GM19372 (cell line): ENCODE measurements around the gene VBP1.
"Not testable (repeated sequence)": the region's sequence is repeated elsewhere in the genome, so short reads cannot be mapped to it uniquely, and the experiment has no call there.

Experiments
- ATAC-seq: cut with Tn5 transposase; IDR thresholded peaks from one replicate; pipeline ENCODE4 v1.9.1; 2021; ENCODE audit warnings: mild to moderate bottlenecking, low read depth, moderate library complexity; ENCODE audit not compliant: unreplicated experiment

VBP1 gene

DNA sequence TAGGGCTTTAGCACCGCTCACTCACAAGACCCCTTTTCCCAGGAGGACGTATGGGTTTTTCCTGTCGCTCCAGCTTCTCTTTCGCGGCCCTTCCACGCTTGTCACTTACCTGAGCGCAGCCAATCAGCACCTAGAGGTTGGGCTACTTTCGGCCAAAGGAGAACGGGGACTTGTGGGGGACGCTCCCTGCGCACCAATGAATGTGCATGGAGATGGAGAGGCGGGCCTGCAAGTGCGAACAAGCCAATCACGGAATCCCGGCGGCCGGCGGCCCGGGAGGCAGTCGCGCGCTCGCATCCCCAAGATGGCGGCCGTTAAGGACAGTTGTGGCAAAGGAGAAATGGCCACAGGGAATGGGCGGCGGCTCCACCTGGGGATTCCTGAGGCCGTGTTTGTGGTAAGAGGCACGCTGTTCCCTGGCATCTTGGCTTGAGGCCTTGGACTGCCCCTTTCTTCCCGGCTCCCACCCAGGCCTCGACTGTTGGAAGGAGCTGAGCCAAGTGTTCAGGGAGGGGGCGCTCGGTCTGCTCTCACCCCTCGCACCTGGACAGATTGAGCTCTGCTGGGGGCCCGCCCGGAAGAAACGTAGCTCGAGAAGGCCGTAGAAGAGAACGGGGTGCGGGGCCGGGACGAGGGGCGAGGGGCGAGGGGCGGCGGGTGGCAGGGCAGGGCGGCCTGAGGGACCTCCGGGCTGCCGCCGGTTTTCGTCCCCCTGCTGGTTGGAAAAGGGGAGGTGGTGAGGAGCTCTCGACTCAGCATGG lies at the start of gene VBP1:
VBP1 (plus strand) TSS at position 282 of the 761 bp plus-strand sequence; CDS start at position 305, 23 bp downstream.
- ATAC-seq: peak; percentile 98

- ATAC-seq: no peak
Observed at GRCh38 chrX:155169881-155170280, 46.4 kb upstream of the VBP1 start.

DNA sequence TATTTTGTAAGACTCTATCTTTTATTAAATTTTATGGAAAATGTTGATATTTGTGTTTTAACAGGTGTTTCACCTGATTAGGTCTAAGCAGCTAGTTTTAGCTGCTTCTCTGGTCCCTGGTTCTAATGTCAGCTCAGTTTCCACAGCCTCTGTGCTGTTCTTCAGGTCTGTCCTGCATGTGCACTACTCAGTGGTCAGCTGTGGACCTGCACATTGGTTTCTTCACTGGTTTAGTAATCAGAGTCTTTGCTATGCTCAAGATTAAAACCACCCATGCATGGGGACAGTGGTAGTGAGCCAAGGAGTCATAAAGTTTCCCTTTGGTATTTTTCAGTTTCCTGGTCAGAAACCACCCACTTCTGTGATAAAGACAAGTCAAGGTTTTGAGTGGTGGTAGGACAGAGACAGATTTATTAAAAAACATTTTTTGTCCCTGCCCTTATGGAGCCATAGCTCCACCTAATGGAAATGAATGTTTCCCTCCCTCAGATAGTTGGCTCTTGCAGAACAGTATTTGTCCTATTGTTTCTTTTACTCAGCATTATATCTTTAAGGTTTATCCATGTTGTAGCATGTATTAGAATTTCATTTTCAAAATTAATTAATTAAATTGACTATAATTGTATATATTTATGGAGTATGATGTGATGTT lies 36.8 kb upstream of the VBP1 start:
- ATAC-seq: no peak

DNA sequence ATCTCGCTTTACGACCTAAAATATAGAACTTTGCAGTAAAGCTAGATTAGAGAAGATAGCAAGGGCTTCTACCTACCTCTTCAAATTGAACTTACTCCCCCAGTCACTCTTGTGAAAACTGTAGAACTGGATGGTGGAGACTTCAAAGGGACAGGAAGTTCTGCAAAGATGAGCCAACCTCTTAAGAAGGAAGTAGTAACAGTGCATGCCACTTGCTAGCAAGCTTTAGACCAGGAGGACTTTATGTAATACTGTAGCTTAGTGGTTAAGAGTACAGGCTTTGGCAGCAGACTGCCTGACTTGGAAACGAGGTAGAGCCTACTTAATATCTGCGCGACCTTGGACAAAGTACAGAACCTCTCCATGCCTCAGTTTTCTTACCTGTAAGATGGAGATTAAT lies 27.5 kb upstream of the VBP1 start:
- no peak for ATAC-seq

- ATAC-seq: no peak
Observed at GRCh38 chrX:155211208-155211607, 5.1 kb upstream of the VBP1 start.

GRCh38 chrX:155213731-155214130 lies 2.5 kb upstream of the VBP1 start:
- ATAC-seq: no peak

DNA sequence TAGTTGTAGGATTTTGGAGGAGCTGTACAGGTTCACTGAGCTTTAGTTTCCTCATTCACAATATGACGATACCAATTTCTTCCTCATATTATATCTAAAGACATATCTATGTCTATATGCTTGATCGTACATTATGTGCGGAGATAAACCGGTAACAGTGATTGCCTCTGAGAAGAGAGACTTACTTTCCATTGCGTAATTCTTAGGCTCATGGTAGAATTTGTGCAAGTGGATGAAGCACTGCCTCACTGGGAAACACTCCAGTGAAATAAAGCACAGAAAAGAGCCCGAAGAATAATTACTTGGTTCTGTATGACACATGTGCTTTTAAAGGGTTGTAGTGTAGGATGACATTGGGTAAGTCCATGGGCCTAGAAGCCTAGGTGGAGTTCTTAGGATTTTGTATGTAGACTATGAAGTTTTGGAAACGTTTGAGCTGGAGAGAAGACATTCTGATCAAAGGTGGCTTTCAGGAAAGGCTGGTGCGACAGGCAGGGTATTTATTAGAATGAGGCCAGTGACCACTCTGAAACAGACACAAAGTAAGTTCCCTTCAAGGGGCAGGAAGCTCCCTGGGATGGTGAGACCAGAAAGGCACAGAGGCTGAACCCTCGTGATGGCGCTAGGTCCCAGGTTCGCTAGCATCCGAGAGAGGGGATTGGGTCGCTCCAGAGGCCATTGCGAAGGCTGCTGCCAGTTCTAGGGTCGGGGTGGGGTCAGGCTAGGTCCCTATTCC lies 649 bp upstream of the VBP1 start:
- ATAC-seq: peak; percentile 35

- ATAC-seq: no peak
Observed at GRCh38 chrX:155216940-155217440, 730 bp downstream of the VBP1 start.

DNA sequence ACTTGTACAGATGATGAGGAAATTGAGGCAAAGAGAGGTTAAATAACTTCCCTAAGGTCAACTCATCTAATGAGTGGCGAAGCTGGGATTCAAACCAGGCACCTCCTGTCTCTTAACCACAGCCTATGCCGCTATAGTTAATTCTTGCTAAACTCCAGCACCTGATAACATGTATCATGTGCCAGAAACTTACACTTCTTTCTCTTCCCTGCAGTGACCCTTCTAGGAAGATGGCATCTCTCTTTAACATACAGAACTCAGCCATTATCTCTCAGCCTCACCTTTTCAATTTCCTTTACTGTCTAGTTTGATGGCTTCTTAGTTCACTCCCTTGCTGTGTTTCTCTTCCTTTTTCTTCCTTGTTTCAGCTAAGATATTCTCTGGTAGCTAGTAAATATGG lies 2.5 kb downstream of the VBP1 start:
- ATAC-seq: no peak

DNA sequence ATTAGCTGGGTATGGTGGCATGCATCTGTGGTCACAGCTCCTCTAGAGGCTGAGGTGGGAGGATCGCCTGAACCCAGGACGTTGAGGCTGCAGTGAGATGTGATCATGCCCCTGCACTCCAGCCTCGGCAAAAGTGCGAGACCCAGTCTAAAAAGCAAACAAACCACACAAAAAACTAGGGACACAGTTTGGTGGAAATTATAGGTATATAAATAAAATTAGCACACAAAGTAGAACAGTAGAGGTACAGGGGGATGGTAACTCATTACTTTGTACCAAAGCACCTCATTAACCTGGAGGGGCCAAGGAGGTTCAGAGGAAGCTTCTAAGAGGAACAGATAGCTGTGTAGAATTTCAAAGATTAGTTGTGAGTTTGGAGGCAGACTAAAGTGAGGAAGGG lies 5.1 kb downstream of the VBP1 start:
- ATAC-seq: no peak

- ATAC-seq: not testable (repeated sequence)
Observed at GRCh38 chrX:155223746-155224145, 7.5 kb downstream of the VBP1 start.

DNA sequence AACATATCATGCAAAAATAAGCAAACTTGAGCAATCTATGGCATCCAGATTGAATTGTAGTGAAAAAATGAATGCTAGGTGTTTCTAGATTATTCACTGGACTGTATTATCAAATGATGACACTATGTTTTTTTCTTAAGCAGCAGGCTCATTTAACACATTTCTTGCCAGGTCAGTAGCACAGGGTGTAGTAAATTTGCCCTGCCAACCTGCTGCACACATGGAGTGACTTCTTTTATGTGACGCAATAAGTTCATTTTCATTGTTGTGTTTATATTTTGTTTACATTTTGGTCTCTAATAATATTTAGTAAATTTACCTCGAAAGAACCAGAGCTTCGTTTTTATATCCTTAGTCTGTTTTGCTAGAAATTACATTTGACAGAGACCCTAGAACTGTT lies 9.5 kb downstream of the VBP1 start:
- no peak for ATAC-seq

GRCh38 chrX:155231163-155231562 lies 14.9 kb downstream of the VBP1 start:
- ATAC-seq: peak; percentile 87

- no peak for ATAC-seq
Observed at GRCh38 chrX:155235891-155236290, 19.6 kb downstream of the VBP1 start.

DNA sequence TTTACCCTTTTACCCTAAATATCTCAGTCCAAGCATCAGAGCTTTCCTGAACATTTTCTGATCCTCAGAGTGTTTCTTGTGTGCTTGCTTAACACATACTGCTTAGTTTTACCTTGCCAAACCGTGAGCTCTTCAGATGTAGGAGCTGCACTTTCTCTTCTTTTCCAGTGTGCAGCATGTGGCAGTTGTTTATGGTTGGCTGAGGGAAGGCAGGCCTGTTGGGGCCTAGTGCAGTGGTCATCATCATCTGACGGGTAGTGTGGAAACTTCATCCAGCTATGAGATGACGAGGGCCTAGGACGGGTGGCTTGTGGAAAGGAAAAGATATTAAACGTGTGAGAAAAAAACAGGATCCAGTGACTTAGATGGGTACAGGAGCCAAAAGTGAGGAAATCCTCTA lies 21.5 kb downstream of the VBP1 start:
- ATAC-seq: no peak

GRCh38 chrX:155242300-155242699 lies 26.0 kb downstream of the VBP1 start:
- no peak for ATAC-seq

- no peak for ATAC-seq
Observed at GRCh38 chrX:155246748-155247147, 30.5 kb downstream of the VBP1 start.

DNA sequence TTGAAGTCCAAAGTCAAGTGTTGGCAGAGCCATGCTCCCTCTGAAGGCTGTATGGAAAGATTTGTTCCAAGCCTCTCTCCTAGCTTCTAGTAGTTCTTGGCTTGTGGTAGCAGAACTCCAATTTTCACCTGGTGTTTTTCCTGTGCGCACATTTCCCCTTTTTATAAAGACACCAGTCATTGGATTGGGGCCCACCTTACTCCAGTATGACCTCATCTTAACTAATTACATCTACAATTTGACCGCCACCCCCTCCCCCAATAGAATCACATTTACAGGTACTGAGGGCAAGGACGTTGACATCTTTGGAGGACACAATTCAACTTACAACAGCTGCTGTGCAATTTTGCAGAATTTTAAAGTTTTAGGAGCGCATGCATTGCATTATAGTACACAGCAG lies 31.2 kb downstream of the VBP1 start:
- no peak for ATAC-seq

DNA sequence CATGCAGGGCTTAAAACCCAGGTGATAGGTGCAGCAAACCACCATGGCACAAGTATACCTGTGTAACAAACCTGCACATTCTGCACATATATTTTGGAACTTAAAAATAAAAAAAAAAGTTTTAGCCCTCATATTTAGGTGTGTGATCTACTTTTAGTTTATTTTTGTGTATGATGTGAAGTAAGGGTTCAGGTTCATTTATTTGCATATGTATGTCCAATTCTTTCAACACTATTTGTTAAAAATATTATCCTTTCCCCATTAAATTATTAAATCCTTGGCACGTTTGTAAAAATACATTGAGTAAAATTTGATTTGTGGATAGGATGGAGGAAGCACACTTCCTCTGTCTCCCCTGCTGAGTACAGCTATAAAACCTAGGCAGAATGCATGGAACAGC lies 35.1 kb downstream of the VBP1 start:
- no peak for ATAC-seq

DNA sequence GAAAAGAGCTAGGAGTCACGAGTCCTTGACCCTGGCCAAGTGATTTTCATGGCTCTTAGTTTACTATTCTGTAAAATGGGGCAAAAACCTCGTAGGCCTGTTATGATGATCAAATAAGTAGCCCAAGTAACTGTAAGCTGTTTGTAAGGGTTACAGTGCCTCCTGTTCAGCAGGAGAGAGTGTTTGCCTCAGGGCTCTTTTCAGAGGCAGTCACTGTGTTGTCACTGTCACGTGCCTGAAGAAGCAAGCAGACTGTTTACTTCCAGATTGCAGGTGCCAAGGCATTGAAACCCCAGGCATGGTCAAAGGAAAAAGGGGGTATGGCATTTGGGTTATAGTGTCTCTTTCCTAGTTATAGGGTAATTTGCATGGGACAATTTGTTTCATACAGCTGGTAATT lies 43.5 kb downstream of the VBP1 start:
- ATAC-seq: no peak
